Bronchial epithelial cell (primary cell): Measurements from ENCODE around the gene NUDT4. TPM values are rescaled to one million over a fixed set of nuclear protein-coding genes. Genes with fewer than 3 reads are reported as not detected.

Source experiments
- DNase-seq: peaks from one replicate; pipeline ENCODE4 v3.0.0-alpha.2; 2010; ENCODE audit warnings: low read depth
- FAIRE-seq: peaks from 2 replicates; lab custom pipeline; 2011; peaks lifted over from hg19 to GRCh38; lab: Jason Lieb, UNC
- H3K27me3 ChIP-seq: 2 replicates; pipeline ENCODE4 v1.5.1; 2011; ENCODE audit warnings: low read length; ENCODE audit not compliant: control insufficient read depth, insufficient read depth
- H3K36me3 ChIP-seq: 2 replicates; pipeline ENCODE4 v1.5.1; 2011; ENCODE audit warnings: low read length; ENCODE audit not compliant: control insufficient read depth, insufficient read depth
- H3K4me3 ChIP-seq: 2 replicates; pipeline ENCODE4 v1.5.1; 2011; ENCODE audit warnings: mild to moderate bottlenecking, low read depth, low read length, control low read depth
- total RNA-seq: library from RNA; depleted of rRNA; stranded (reverse); fragments of >200 nt; gene quantifications from 2 replicates; pipeline ENCODE4 v1.2.1, GENCODE V29; 2014
- TF ChIP-seq, protein P1 (sequence below): IDR thresholded peaks from 2 replicates; pipeline ENCODE4 v1.5.1; 2011; ENCODE audit warnings: mild to moderate bottlenecking, moderate library complexity, low read length, control low read depth, inconsistent platforms; ENCODE audit not compliant: insufficient read depth, severe bottlenecking

NUDT4 gene
- total RNA-seq, 1 donor from 2014 or later = 34.2 TPM

DNA sequence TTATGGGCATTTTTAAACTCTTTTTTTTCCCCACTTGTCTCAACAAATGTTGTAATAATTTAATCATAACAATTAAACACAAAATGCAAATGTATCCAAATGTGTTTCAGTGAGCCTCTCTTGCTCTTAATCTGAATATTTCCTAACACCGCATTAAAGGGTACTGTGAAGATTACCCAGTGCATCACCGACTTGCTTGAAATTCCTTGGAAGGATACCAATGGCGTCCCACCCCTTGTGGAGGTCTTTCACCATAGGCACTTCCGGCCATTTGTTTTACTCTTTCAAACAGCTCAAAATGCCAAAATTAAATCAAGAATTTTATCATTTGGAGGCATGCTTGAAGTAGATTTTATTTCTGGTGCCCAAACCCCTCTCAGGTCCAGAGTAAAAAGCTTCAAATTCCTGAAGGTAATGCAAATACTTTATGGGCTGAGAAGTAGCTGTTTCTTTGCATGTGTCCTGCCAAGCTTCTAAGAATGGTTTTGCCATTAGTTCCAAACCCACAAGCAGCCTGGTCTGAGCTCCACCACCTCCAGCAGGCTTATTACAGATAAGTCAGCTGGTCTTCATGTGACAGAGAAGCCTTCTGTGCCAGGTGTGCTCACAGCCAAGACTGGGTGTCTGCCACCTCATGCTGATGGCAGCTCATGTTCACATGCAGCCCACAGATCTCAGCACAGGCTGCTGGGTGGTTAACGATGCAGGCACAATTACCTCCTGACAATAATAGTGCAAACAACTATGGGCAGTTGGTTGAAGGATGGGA lies 16.4 kb upstream of the NUDT4 start:
- FAIRE-seq (no peak), DNase-seq (peak; percentile 22)
- TF ChIP-seq, protein P1, sequence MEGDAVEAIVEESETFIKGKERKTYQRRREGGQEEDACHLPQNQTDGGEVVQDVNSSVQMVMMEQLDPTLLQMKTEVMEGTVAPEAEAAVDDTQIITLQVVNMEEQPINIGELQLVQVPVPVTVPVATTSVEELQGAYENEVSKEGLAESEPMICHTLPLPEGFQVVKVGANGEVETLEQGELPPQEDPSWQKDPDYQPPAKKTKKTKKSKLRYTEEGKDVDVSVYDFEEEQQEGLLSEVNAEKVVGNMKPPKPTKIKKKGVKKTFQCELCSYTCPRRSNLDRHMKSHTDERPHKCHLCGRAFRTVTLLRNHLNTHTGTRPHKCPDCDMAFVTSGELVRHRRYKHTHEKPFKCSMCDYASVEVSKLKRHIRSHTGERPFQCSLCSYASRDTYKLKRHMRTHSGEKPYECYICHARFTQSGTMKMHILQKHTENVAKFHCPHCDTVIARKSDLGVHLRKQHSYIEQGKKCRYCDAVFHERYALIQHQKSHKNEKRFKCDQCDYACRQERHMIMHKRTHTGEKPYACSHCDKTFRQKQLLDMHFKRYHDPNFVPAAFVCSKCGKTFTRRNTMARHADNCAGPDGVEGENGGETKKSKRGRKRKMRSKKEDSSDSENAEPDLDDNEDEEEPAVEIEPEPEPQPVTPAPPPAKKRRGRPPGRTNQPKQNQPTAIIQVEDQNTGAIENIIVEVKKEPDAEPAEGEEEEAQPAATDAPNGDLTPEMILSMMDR = no peak

DNA sequence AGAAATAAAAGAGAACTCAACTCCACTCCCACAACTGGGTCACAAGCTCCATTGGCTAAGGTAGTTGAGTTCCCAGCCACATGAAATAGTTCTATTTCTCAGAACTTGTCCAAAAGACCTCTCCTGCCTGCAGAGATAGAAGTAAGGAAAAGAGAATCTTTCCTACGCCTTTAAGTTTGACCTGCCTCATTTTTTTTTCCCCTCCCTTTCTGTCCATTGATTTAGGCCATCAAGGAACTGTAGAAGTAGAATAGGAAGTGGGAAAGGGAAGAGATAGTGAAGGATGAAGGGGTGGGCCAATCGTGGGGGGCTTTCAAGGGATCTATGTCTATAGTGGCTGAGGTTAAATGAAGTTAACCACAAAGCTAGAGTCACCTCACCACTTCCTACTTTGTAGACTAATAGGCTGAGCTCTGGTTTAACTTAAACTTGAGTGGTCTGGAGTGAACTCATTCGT lies 13.9 kb upstream of the NUDT4 start:
- TF ChIP-seq, protein P1 = no peak
- Histone ChIP-seq H3K27me3 (no peaks in the 10 kb centered on the region), H3K4me3 (no peak overlapping the region), H3K36me3 (no peaks in the 10 kb centered on the region)
- no peak for DNase-seq
- no peak for FAIRE-seq

More for the DNA sequence above, 16.4 kb upstream of the NUDT4 start:
- Histone ChIP-seq H3K4me3 (no peak overlapping the region), H3K36me3 (no peaks in the 10 kb centered on the region), H3K27me3 (no peaks in the 10 kb centered on the region)

DNA sequence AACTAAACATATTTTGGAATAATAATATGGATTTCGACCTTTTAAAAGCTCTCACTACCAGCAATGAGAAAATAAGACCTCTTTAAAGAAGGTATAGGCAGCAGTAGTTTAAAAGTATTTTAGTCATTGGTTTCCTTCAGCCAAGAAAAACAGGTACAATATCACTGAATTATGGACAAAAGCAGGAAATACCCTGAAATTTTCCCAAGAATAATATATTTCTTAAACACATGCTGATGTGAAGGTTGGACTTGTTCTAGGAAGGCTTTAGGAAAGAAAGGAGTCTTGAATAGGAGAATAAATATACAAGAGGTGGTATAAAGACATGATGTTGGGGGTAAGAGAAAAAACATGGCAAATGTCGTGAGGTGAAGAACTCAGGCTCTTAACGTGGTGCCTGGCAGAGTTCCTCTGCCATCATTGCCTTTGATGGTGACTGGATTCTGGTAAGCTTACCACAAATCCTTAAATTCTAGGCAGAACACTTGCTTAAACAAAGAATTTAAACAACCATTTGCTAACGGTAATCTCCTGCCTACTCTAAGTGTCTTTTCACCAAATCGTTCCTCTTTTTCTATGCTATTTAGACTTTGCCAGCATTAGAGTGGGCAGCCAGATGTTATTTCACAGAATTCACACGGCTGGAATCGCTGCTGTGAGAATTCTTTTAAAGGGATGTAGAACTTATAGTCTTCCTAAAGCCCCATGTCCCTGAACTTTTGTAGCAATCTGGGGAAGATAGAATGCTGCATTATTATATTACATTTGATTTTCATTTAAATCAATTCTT lies 11.9 kb upstream of the NUDT4 start:
- TF ChIP-seq, protein P1 = no peak
- Histone ChIP-seq H3K27me3 (no peaks in the 10 kb centered on the region), H3K4me3 (no peak overlapping the region), H3K36me3 (no peaks in the 10 kb centered on the region)
- DNase-seq (no peak), FAIRE-seq (no peak)

DNA sequence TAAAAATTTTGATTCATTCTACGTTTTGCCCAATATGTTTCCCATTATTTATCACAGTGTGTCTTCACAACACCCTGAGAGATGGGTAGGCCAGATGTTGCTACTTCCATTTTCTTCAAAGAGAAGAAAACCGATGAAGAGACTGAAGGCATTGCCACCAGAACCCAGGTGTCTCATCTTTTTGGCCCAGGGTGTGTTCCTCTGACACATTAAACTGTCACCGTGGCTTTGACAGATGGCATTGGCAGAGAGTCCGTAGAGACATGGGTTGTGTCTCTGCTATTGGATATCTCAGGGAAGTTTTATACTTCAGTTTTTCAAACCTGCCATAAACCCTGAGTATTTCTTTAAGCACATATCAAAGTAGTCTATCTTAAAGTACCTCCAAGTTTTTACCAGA lies 11.3 kb upstream of the NUDT4 start:
- FAIRE-seq = no peak
- Histone ChIP-seq H3K36me3 (no peaks in the 10 kb centered on the region), H3K27me3 (no peaks in the 10 kb centered on the region), H3K4me3 (no peak overlapping the region)
- TF ChIP-seq, protein P1 = no peak
- DNase-seq = no peak

DNA sequence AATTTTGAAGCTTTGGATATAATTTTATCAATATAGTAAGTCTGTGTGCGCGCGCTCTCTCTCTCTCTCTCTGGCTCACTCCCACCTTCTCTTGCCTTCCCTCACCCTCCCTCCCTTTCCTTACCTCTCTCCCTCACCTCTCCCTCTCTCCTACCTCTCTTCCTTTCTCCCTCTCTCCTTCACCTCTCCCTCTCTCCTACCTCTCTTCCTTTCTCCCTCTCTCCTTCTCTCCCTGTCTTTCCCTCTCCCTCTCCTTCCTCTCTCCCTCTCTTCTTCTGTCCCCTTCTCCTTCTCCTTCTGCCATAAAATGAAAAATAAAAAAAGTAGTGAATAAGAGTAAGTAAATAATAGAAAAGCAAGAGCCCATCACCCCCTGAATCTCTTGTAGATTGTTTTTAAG lies 9.0 kb upstream of the NUDT4 start:
- Histone ChIP-seq H3K4me3 (no peak overlapping the region), H3K36me3 (no peaks in the 10 kb centered on the region), H3K27me3 (no peaks in the 10 kb centered on the region)
- FAIRE-seq = no peak
- DNase-seq = no peak
- TF ChIP-seq, protein P1 = no peak
